HG02970 (cell line): ENCODE results near the gene PPARA.

ENCODE experiments used
- ATAC-seq: cut with Tn5 transposase; IDR thresholded peaks from one replicate; pipeline ENCODE4 v1.9.1; 2021; ENCODE audit warnings: mild to moderate bottlenecking, moderate library complexity, moderate number of reproducible peaks; ENCODE audit not compliant: unreplicated experiment, low FRiP score

PPARA gene

GRCh38 chr22:46287873-46288751 is 137.8 kb downstream of the PPARA start:
- no peak for ATAC-seq

DNA sequence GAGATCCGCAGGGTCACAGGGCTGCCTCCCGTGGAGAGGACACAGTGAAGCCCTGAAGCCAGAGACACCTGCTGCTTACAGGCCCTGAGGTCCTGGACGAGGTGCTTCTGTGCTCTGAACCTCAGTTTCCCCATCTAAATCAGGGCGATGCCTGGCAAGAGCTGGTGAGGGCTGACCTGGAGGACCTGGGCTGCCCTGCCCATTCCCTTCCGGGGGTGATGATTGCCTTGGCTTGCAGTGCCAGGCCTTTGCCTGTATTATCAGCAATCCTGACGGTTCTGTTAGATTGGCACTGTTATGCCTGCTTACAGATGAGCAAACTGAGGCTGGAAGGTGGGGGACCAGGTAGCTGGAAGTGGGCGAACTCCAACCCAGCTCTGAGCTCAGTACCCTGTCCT is 138.5 kb downstream of the PPARA start:
- ATAC-seq = no peak

DNA sequence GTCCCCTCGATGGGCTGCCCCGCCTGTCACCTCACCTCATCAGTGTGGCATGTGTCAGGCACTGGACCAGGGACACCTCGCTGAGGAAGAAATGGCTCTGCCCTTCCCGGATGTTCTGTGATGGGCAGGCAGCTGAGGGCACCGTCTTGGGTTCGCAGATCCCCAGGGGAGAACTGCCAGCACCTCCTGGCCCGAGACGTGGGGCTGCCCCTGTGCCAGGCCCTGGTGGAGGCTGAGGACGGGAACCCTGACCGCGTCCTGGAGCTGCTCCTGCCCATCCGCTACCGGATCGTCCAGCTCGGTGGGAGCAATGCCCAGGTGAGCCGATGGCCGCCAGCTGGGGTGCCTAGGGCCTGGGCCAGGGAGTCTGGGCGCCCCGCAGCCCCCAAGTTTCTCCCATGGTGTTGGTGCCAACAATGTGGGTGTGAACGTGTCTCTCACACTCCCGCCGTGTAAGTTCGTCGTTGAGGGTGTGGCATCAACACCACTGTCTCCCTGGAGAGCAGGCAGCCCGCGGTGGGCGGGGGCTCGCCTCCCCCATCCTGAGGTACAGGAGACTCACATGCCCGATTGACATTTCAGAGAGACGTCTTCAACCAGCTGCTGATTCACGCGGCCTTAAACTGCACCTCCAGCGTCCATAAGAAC is 139.0 kb downstream of the PPARA start:
- no peak for ATAC-seq

GRCh38 chr22:46290121-46290842 is 140.0 kb downstream of the PPARA start:
- no peak for ATAC-seq

DNA sequence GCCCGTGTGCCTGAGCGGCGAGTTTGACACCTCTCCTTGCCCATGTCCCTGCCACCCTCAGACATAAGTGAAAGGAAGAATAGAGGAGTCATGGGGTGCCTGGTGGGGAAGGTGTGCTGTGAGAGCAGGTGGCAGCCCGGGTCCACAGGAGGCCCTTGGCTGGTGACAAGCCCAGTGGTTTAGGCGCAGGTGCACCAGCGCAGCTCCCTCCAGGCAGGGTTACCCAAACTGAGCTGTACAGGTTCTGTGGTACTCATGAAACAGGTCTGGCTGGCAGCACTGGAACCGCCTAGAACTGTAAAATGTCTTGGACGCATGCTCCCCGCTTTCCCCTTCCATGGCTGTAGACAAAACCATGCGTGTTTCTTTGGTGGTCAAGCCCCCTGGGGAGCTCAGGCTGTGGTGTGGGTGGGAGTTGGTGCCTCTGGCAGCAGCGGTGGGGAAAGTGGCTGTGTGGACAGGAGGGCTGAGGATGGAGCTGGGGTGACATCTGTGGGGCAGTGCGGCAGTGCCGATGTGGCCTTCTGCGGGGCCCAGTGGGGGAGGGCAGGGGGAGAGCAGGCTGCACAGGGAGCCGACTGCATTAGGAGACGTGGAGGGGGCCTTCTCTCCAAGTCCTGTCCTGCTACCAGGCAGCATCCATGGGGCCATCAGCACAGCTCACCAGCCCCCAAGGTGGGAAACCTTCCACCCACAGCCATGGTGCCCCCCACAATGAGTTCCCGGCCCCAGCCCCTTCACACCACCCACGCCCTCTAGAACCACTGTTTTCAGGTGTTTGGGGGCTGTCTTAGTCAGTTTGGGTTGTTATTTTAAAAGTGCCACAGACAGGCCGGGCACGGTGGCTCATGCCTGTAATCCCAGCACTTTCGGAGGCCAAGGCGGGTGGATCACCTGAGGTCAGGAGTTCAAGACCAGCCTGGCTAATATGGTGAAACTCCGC is 140.8 kb downstream of the PPARA start:
- no peak for ATAC-seq

- ATAC-seq = no peak
These were observed 141.8 kb downstream of the PPARA start for GRCh38 chr22:46292173-46292572.

DNA sequence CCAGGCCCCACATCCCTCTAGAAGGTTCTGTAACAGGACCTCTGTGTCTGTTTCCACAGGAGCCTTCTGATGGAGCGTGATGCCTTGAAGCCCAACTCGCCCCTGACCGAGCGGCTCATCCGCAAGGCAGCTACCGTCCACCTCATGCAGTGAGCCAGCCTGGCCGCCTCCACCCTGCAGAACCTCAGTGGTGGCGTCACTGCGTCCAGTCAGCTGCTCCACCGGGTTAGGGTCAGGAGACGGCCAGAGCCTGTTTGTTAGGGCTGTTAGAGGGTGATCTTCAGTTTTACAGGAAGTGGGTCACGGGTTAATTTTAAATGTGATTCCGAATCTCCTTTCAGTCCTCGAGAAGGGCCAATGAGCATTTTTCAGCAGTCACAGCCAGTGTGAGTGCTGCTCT is 142.4 kb downstream of the PPARA start:
- no peak for ATAC-seq
